WTC11 (cell line): ENCODE results near the gene OCIAD1. TPM values are rescaled to one million over a fixed set of nuclear protein-coding genes. Genes with fewer than 3 reads are reported as not detected.

Experiments
- ATAC-seq: fragments of 200-7000 bp; cut with Tn5 transposase; 2 replicates; pipeline ENCODE4 v1.10.0; 2021; ENCODE audit warnings: mild to moderate bottlenecking, moderate library complexity
- CTCF ChIA-PET: fragments of 300-600 bp; sonication (Branson Sonifier 250); formaldehyde crosslinking; loops from one replicate; lab custom pipeline; 2021; ENCODE audit warnings: antibody characterized with exemption; lab: Charles Lee
- POLR2A ChIA-PET: fragments of 350-600 bp; sonication (Branson Sonifier 250); formaldehyde crosslinking; loops from one replicate; lab custom pipeline; 2021; ENCODE audit warnings: antibody characterized with exemption; lab: Charles Lee
- DNase-seq: peaks from one replicate; pipeline ENCODE4 v3.0.0; 2021; ENCODE audit warnings: low spot score
- H3K27ac Mint-ChIP-seq: 2 replicates; pipeline ENCODE4 v1.8.0; 2021; ENCODE audit warnings: mixed read lengths
- H3K27me3 Mint-ChIP-seq: 2 replicates; pipeline ENCODE4 v1.8.0; 2021; ENCODE audit warnings: low read depth, mild to moderate bottlenecking, moderate library complexity, mixed read lengths
- H3K36me3 Mint-ChIP-seq: 2 replicates; pipeline ENCODE4 v1.8.0; 2021; ENCODE audit warnings: mixed read lengths
- H3K4me1 Mint-ChIP-seq: 2 replicates; pipeline ENCODE4 v1.8.0; 2022; ENCODE audit warnings: mixed read lengths
- H3K4me3 Mint-ChIP-seq: 2 replicates; pipeline ENCODE4 v1.8.0; 2021; ENCODE audit warnings: mild to moderate bottlenecking, moderate library complexity, mixed read lengths
- H3K9me3 Mint-ChIP-seq: 2 replicates; pipeline ENCODE4 v1.8.0; 2021; ENCODE audit warnings: mixed read lengths
- CTCF ChIP-seq: fragments of 200-600 bp; IDR thresholded peaks from 2 replicates; pipeline ENCODE4 v1.8.0; 2022; ENCODE audit warnings: antibody characterized with exemption
- E2F1 ChIP-seq: sonication (generic); formaldehyde crosslinking; IDR thresholded peaks from 2 replicates; pipeline ENCODE4 v1.8.0; 2022; ENCODE audit warnings: mild to moderate bottlenecking, missing genetic modification reagents
- ELF4 ChIP-seq: sonication (generic); formaldehyde crosslinking; IDR thresholded peaks from 2 replicates; pipeline ENCODE4 v1.8.1; 2022; ENCODE audit warnings: low read depth, mild to moderate bottlenecking, moderate library complexity, missing genetic modification reagents
- ETV6 ChIP-seq: sonication (generic); formaldehyde crosslinking; IDR thresholded peaks from 2 replicates; pipeline ENCODE4 v1.8.1; 2022; ENCODE audit warnings: mild to moderate bottlenecking, missing genetic modification reagents
- NR2C2 ChIP-seq: sonication (generic); formaldehyde crosslinking; IDR thresholded peaks from 2 replicates; pipeline ENCODE4 v1.8.0; 2022; ENCODE audit warnings: mild to moderate bottlenecking, missing genetic modification reagents
- PREB ChIP-seq: sonication (generic); formaldehyde crosslinking; IDR thresholded peaks from 2 replicates; pipeline ENCODE4 v1.8.1; 2022; ENCODE audit warnings: mild to moderate bottlenecking, missing genetic modification reagents, moderate library complexity, borderline replicate concordance
- SP1 ChIP-seq: sonication (generic); formaldehyde crosslinking; conservative IDR thresholded peaks from 2 replicates; pipeline ENCODE4 v1.8.1; 2022; ENCODE audit warnings: missing genetic modification reagents
- TEAD4 ChIP-seq: sonication (generic); formaldehyde crosslinking; IDR thresholded peaks from 2 replicates; pipeline ENCODE4 v1.8.0; 2022; ENCODE audit warnings: mild to moderate bottlenecking, missing genetic modification reagents
- TP53 ChIP-seq: sonication (generic); formaldehyde crosslinking; IDR thresholded peaks from 2 replicates; pipeline ENCODE4 v1.8.1; 2023; ENCODE audit warnings: mild to moderate bottlenecking, missing genetic modification reagents
- USF2 ChIP-seq: sonication (generic); formaldehyde crosslinking; IDR thresholded peaks from 2 replicates; pipeline ENCODE4 v1.8.1; 2023; ENCODE audit warnings: mild to moderate bottlenecking, missing genetic modification reagents, moderate library complexity
- ZNF121 ChIP-seq: sonication (generic); formaldehyde crosslinking; IDR thresholded peaks from 2 replicates; pipeline ENCODE4 v1.8.0; 2023; ENCODE audit warnings: missing genetic modification reagents
- ZNF138 ChIP-seq: sonication (generic); formaldehyde crosslinking; conservative IDR thresholded peaks from 2 replicates; pipeline ENCODE4 v1.8.1; 2022; ENCODE audit warnings: mild to moderate bottlenecking, moderate library complexity, missing genetic modification reagents
- ZNF219 ChIP-seq: sonication (generic); formaldehyde crosslinking; IDR thresholded peaks from 2 replicates; pipeline ENCODE4 v1.8.0; 2023; ENCODE audit warnings: missing genetic modification reagents, mild to moderate bottlenecking, borderline replicate concordance
- ZNF281 ChIP-seq: sonication (generic); formaldehyde crosslinking; IDR thresholded peaks from 2 replicates; pipeline ENCODE4 v1.8.0; 2023; ENCODE audit warnings: mild to moderate bottlenecking, missing genetic modification reagents
- ZNF396 ChIP-seq: fragments of 250-450 bp; sonication (Bioruptor Pico); IDR thresholded peaks from 2 replicates; pipeline ENCODE4 v1.8.0; 2021; ENCODE audit warnings: mild to moderate bottlenecking, moderate library complexity, borderline replicate concordance
- ZNF416 ChIP-seq: fragments of 250-450 bp; sonication (Bioruptor Pico); IDR thresholded peaks from 2 replicates; pipeline ENCODE4 v1.9.0; 2021; ENCODE audit warnings: mild to moderate bottlenecking, inconsistent platforms
- ZNF532 ChIP-seq: fragments of 250-450 bp; sonication (Bioruptor Pico); IDR thresholded peaks from 2 replicates; pipeline ENCODE4 v1.9.0; 2021; ENCODE audit warnings: mild to moderate bottlenecking, borderline replicate concordance
- total RNA-seq: library from RNA; stranded (reverse); gene quantifications from 3 replicates; pipeline ENCODE4 v1.2.3, GENCODE V29; 2021
- TF ChIP-seq, protein P1 (sequence below): sonication (generic); formaldehyde crosslinking; IDR thresholded peaks from 2 replicates; pipeline ENCODE4 v1.8.0; 2022; ENCODE audit warnings: mild to moderate bottlenecking, missing genetic modification reagents

Gene OCIAD1
- total RNA-seq, 1 experiment from 2014 or later = 135 TPM

- Mint-ChIP-seq H3K27ac (no peak overlapping the region), H3K4me1 (peaks cover 18% of the 10 kb centered on the region), H3K27me3 (no peaks in the 10 kb centered on the region), H3K4me3 (no peak overlapping the region), H3K36me3 (peaks cover 3% of the 10 kb centered on the region), H3K9me3 (peaks cover 18% of the 10 kb centered on the region)
- ATAC-seq (no peak), DNase-seq (no peak)
- CTCF ChIA-PET = interaction anchor here (1.1 to 1.5 kb wide), 2 partner anchors 47 to 249 kb away, joined by 4 to 5 read pairs; partner anchors contain the start of gene FRYL
- no peak for TF ChIP-seq USF2 (CRISPR knock-in tag)
- TF ChIP-seq, protein P1, sequence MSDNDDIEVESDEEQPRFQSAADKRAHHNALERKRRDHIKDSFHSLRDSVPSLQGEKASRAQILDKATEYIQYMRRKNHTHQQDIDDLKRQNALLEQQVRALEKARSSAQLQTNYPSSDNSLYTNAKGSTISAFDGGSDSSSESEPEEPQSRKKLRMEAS (CRISPR knock-in tag) = no peak
- no peak for TF ChIP-seq ZNF138 (CRISPR knock-in tag)
- TF ChIP-seq TEAD4 (CRISPR knock-in tag) = no peak
- no peak for TF ChIP-seq NR2C2 (CRISPR knock-in tag)
- TF ChIP-seq E2F1 (CRISPR knock-in tag) = no peak
- TF ChIP-seq ELF4 (CRISPR knock-in tag) = no peak
- no peak for TF ChIP-seq ETV6
- TF ChIP-seq ZNF281 = no peak
- no peak for TF ChIP-seq TP53 (CRISPR knock-in tag)
- no peak for TF ChIP-seq ZNF121 (CRISPR knock-in tag)
- no peak for TF ChIP-seq CTCF
- no peak for TF ChIP-seq PREB
- TF ChIP-seq ZNF396 (CRISPR knock-in tag) = no peak
- no peak for TF ChIP-seq ZNF532 (CRISPR knock-in tag)
- TF ChIP-seq ZNF416 = no peak
- no peak for TF ChIP-seq ZNF219 (CRISPR knock-in tag)
- no peak for TF ChIP-seq SP1 (CRISPR knock-in tag)
- POLR2A ChIA-PET = no interaction called here
These were observed 3.3 kb upstream of the OCIAD1 start for GRCh38 chr4:48827622-48828021.
